GM13976 (cell line): ENCODE results near the gene ASTN1.

ENCODE experiments used
- DNase-seq: peaks from one replicate; pipeline ENCODE4 v3.0.0; 2012; ENCODE audit warnings: low spot score
- CTCF ChIP-seq: IDR thresholded peaks from 2 replicates; pipeline ENCODE4 v1.5.1; 2012; ENCODE audit warnings: borderline replicate concordance, mild to moderate bottlenecking; ENCODE audit not compliant: insufficient read depth; ENCODE audit errors: extremely low read depth, missing control alignments, control extremely low read depth
- in situ Hi-C: fragments of 300-500 bp; cut with MboI; formaldehyde crosslinking; loops from one replicate; pipeline ENCODE4 v1.12.0; 2022; ENCODE audit warnings: low sequenced_read_pairs, mixed read lengths, inconsistent platforms; ENCODE audit not compliant: unreplicated experiment

Gene ASTN1

DNA sequence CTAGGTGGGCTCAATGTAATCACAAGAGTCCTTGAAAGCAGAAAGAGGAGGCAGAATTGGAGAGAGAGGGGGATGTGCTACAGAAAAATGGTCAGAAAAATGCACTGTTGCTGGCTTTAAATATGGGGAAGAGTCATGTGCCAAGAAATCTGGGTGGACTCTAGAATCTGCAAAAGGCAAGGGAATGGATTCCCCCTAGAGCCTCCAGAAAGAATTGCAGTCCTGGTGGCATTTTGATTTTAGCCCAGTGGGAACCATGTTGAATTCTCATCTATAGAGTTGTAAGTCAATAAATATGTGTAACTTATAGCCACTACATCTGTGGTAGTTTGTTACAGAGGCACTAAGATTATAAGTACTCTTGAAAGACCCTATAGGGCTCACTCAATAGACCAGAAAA lies 210.3 kb downstream of the ASTN1 start:
- in situ Hi-C loops = no loop called here
- no peak for DNase-seq
- TF ChIP-seq CTCF = no peak

- no peak for TF ChIP-seq CTCF
- no peak for DNase-seq
- in situ Hi-C loops = no loop called here
These were observed 213.7 kb downstream of the ASTN1 start for GRCh38 chr1:176950736-176951324.

GRCh38 chr1:176949033-176949662 lies 215.4 kb downstream of the ASTN1 start:
- DNase-seq = peak; percentile 47
- in situ Hi-C loops = no loop called here
- TF ChIP-seq CTCF = peak; percentile 66

GRCh38 chr1:176944606-176945005 lies 219.9 kb downstream of the ASTN1 start:
- no peak for TF ChIP-seq CTCF
- in situ Hi-C loops = no loop called here
- DNase-seq = no peak

GRCh38 chr1:176943783-176944182 lies 220.7 kb downstream of the ASTN1 start:
- DNase-seq = no peak
- in situ Hi-C loops = no loop called here
- TF ChIP-seq CTCF = no peak

- DNase-seq = no peak
- in situ Hi-C loops = no loop called here
- no peak for TF ChIP-seq CTCF
These were observed 222.2 kb downstream of the ASTN1 start for GRCh38 chr1:176942346-176942745.

DNA sequence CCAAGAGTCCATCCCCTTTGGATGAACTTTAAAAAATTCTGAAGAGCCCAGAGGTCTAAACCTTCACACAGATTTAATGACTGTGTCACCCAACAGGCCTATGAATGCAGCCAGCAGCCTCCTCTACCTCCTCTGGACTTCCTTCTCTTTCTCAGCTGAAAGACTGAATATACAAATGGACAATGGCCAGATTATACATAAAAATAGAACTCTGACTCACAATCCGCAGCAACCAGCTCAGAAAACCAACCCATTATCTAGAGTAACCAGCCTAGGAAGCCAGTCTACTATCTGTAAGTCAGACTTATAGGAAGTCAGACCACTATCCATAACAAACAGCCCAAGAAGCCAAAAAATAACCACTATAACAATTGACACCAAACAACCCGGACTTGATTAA lies 224.5 kb downstream of the ASTN1 start:
- in situ Hi-C loops = no loop called here
- DNase-seq = no peak
- no peak for TF ChIP-seq CTCF
